ENCODE data around the gene PGGT1B. TPM values are rescaled to one million over a fixed set of nuclear protein-coding genes. Genes with fewer than 3 reads are reported as not detected.

The PGGT1B gene
- total and polyA plus RNA-seq, 2 of the 8 experiments (the other 6 are each of a cell fraction or from before 2014, with no cell fraction given): 1.9 to 43.1 TPM

- Histone ChIP-seq H4K91ac (replicated peaks; ENCODE audit: insufficient read length, low read length) (no peak overlapping the region), H3K9me3 (ENCODE audit: insufficient read depth in 2 of 2, low read depth in 1 of 2, low read length in 1 of 2) (no peaks in the 10 kb centered on the region), H3K27me3 (replicated peaks in 1 of 4; ENCODE audit: control insufficient read depth in 3 of 4, extremely low read depth in 1 of 4, insufficient read depth in 3 of 4, low read length in 3 of 4) (0 out of 7 replicates have a peak, but pooled peaks cover 0 to 2% (median 0%) of the 10 kb centered on the region in 4 experiments), H3K18ac (ENCODE audit: extremely low read depth, low read length) (no peak overlapping the region), H2AK5ac (ENCODE audit: low read depth, low read length) (no peak overlapping the region), H3K4me1 (replicated peaks in 1 of 4; ENCODE audit: control insufficient read depth in 3 of 4, insufficient read depth in 4 of 4, low read length in 3 of 4) (peaks cover 0 to 3% (median 1%) of the 10 kb centered on the region in 4 experiments; a peak in 2 of 7 replicates), H3K36me3 (ENCODE audit: control insufficient read depth in 2 of 4, insufficient read depth in 4 of 4, low read length in 3 of 4) (no peaks in the 10 kb centered on the region), H2BK120ac (replicated peaks; ENCODE audit: low read depth, low read length) (no peak overlapping the region), H3K4me3 (ENCODE audit: extremely low read depth in 1 of 4, insufficient read depth in 2 of 4, low read depth in 3 of 4, low read length in 4 of 4) (peak overlapping the region in 2 of 4 experiments; percentile 28 to 48; a peak in 2 of 8 replicates), H3K23ac (ENCODE audit: insufficient read length) (no peak overlapping the region), H2BK20ac (ENCODE audit: low read length) (no peak overlapping the region), H2BK12ac (ENCODE audit: low read depth, low read length) (no peak overlapping the region), H3K79me1 (ENCODE audit: low read depth, low read length) (peaks cover 2% of the 10 kb centered on the region; the same call in 1 of the 2 replicates), H2BK5ac (ENCODE audit: low read depth, low read length) (no peak overlapping the region), H3K56ac (replicated peaks; ENCODE audit: insufficient read length, low read depth, low read length) (no peak overlapping the region), H4K8ac (ENCODE audit: extremely low read depth, insufficient read depth, low read length) (no peak overlapping the region), H2AFZ (ENCODE audit: low read length) (no peak overlapping the region), H3K4ac (replicated peaks; ENCODE audit: insufficient read length, low read depth, low read length) (no peak overlapping the region), H3K4me2 (ENCODE audit: insufficient read depth in 1 of 2, low read depth in 2 of 2, low read length in 2 of 2) (peak overlapping the region; percentile 35 to 86; a peak in 1 of 4 replicates), H2BK15ac (ENCODE audit: low read length) (no peak overlapping the region), H4K20me1 (replicated peaks in 1 of 2; ENCODE audit: control insufficient read depth in 1 of 2, insufficient read depth in 2 of 2, low read length in 2 of 2) (peaks cover 0 to 2% of the 10 kb centered on the region in 2 experiments), H3K14ac (ENCODE audit: insufficient read length) (no peak overlapping the region), H3K27ac (ENCODE audit: low read depth, low read length) (no peak overlapping the region), H4K5ac (ENCODE audit: insufficient read length, low read depth, low read length) (no peak overlapping the region), H3K9ac (replicated peaks in 1 of 4; ENCODE audit: extremely low read depth in 1 of 4, low read depth in 3 of 4, low read length in 3 of 4) (no peak overlapping the region), H3K79me2 (ENCODE audit: control insufficient read depth in 1 of 2, insufficient read depth in 2 of 2, low read length in 2 of 2) (peaks cover 0 to 39% of the 10 kb centered on the region in 2 experiments; a peak in 2 of 4 replicates), H3K23me2 (ENCODE audit: low read depth, low read length) (peaks cover 7% of the 10 kb centered on the region)
- FAIRE-seq: no peak
- DNase-seq (ENCODE audit: low read depth in 1 of 2, low spot score in 2 of 2): no peak
- TF ChIP-seq YY1 (IDR thresholded peaks at IDR 0.05; ENCODE audit: low read depth, low read length) (no peak), E2F6 (IDR thresholded peaks at IDR 0.05) (no peak), TBP (IDR thresholded peaks at IDR 0.05; ENCODE audit: low read depth, low read length) (no peak), PHF8 (conservative IDR thresholded peaks at IDR 0.05; ENCODE audit: low read depth, low read length) (no peak), KDM4A (IDR thresholded peaks at IDR 0.05; ENCODE audit: low read depth, low read length, severe bottlenecking) (no peak), ASH2L (IDR thresholded peaks at IDR 0.05; ENCODE audit: low read length) (no peak), BACH1 (IDR thresholded peaks at IDR 0.05; ENCODE audit: low read length) (no peak)
- WGBS, 2 experiments (ENCODE audit: extremely low coverage in 1 of 2, insufficient coverage in 1 of 2, insufficient read length in 1 of 2, insufficient replicate concordance in 2 of 2, low coverage in 1 of 2, low lambda C conversion rate in 2 of 2, missing lambda C conversion rate in 1 of 2): 69% methylated on average over 5 of the region's 5 CpGs; no CpG with 5 or more reads in 1 of the 2 experiments
- ChIA-PET CTCF (ENCODE audit: partially characterized antibody) (interaction anchor here (0.6 to 4.9 kb wide), 5 partner anchors 12 to 434 kb away, joined by 3 to 25 read pairs (median 3); no protein-coding TSS in a partner anchor), POLR2A (ENCODE audit: partially characterized antibody) (interaction anchor here (1.2 to 2.0 kb wide), 6 partner anchors 9 to 247 kb away, joined by 3 to 18 read pairs (median 4); partner anchors contain the start of gene FEM1C)
Observed at GRCh38 chr5:115297031-115297430, 34.4 kb upstream of the PGGT1B start.

Data from H1 (cell line).